Measurements from ENCODE around the gene CCDC43.
"Not testable (repeated sequence)": the region's sequence is repeated elsewhere in the genome, so short reads cannot be mapped to it uniquely, and the experiment has no call there.

GRCh38 chr17:44634401-44634800 lies 55.2 kb downstream of the CCDC43 start:
- not testable (repeated sequence) for TF ChIP-seq CTCF (IDR thresholded peaks at IDR 0.05; ENCODE audit: low read depth, low read length, poor library complexity, severe bottlenecking); EZH2phosphoT487 (IDR thresholded peaks at IDR 0.05; ENCODE audit: borderline replicate concordance, low read length)

Data from DOHH2 (cell line).